OCI-LY7 (cell line): ENCODE measurements around the gene LZIC. TPM values are rescaled to one million over a fixed set of nuclear protein-coding genes. Genes with fewer than 3 reads are reported as not detected.

Source experiments
- BruUV-seq: library from RNA; stranded (reverse); fragments of 400-500 nt; replicated peaks from 2 replicates; lab custom pipeline; 2021; lab: Mats Ljungman, UMichigan
- CTCF ChIA-PET: fragments of 300-600 bp; sonication (Branson Sonifier 250); formaldehyde crosslinking; loops from one replicate; lab custom pipeline; 2022; ENCODE audit warnings: antibody characterized with exemption; ENCODE audit not compliant: unreplicated experiment; lab: Charles Lee
- POLR2A ChIA-PET: fragments of 300-600 bp; sonication (Branson Sonifier 250); formaldehyde crosslinking; loops from one replicate; lab custom pipeline; 2022; ENCODE audit warnings: antibody characterized with exemption; lab: Charles Lee
- DNase-seq: peaks from one replicate; pipeline ENCODE4 v3.0.0-alpha.2; 2015; ENCODE audit warnings: low spot score
- H2AFZ ChIP-seq: fragments of 200-600 bp; sonication (generic), shearing (Covaris generic); 2 replicates; pipeline ENCODE4 v1.6.1; 2014; ENCODE audit warnings: mild to moderate bottlenecking, antibody characterized with exemption, low read length, moderate library complexity
- H3K27ac ChIP-seq: fragments of 200-600 bp; sonication (generic); 2 replicates; pipeline ENCODE4 v1.5.1; 2014; ENCODE audit warnings: mixed run types, low read depth, mild to moderate bottlenecking, moderate library complexity, low read length, inconsistent platforms; ENCODE audit not compliant: poor library complexity, severe bottlenecking
- H3K36me3 ChIP-seq: fragments of 200-600 bp; sonication (generic); 2 replicates; pipeline ENCODE4 v1.6.1; 2014; ENCODE audit warnings: mild to moderate bottlenecking, antibody characterized with exemption, low read length, moderate library complexity, mixed read lengths; ENCODE audit not compliant: insufficient read depth
- H3K4me1 ChIP-seq: fragments of 200-600 bp; sonication (generic); 2 replicates; pipeline ENCODE4 v1.5.1; 2014; ENCODE audit warnings: mild to moderate bottlenecking, low read length; ENCODE audit not compliant: insufficient read depth, poor library complexity, severe bottlenecking
- H3K4me2 ChIP-seq: fragments of 200-600 bp; sonication (generic); 2 replicates; pipeline ENCODE4 v1.6.1; 2014; ENCODE audit warnings: mild to moderate bottlenecking, low read length
- H3K4me3 ChIP-seq: fragments of 200-600 bp; sonication (generic); 2 replicates; pipeline ENCODE4 v1.5.1; 2014; ENCODE audit warnings: mild to moderate bottlenecking, low read depth, low read length; ENCODE audit not compliant: poor library complexity, severe bottlenecking
- H3K79me2 ChIP-seq: fragments of 200-600 bp; sonication (generic); 2 replicates; pipeline ENCODE4 v1.6.1; 2016; ENCODE audit warnings: low read depth, mild to moderate bottlenecking, low read length, moderate library complexity, mixed read lengths; ENCODE audit not compliant: insufficient read depth
- H3K9me2 ChIP-seq: fragments of 200-600 bp; sonication (generic); 2 replicates; pipeline ENCODE4 v1.6.1; 2016; ENCODE audit warnings: mild to moderate bottlenecking, low read length, mixed read lengths; ENCODE audit not compliant: insufficient read depth
- H3K9me3 ChIP-seq: fragments of 200-600 bp; sonication (generic); 2 replicates; pipeline ENCODE4 v1.6.1; 2014; ENCODE audit warnings: mild to moderate bottlenecking, mixed run types, low read length, mixed read lengths
- H4K20me1 ChIP-seq: fragments of 200-600 bp; sonication (generic); 2 replicates; pipeline ENCODE4 v1.6.1; 2014; ENCODE audit warnings: mild to moderate bottlenecking, antibody characterized with exemption, low read length, moderate library complexity, mixed read lengths; ENCODE audit not compliant: insufficient read depth
- CTCF ChIP-seq: fragments of 200-600 bp; sonication (generic); conservative IDR thresholded peaks from 2 replicates; pipeline ENCODE4 v1.5.1; 2014; ENCODE audit warnings: mild to moderate bottlenecking, antibody characterized with exemption, low read length, moderate library complexity, mixed read lengths
- EZH2phosphoT487 ChIP-seq: fragments of 200-600 bp; sonication (generic); IDR thresholded peaks from 2 replicates; pipeline ENCODE4 v1.6.1; 2018; ENCODE audit warnings: low read depth, borderline replicate concordance, mild to moderate bottlenecking, mixed run types, antibody characterized with exemption, low read length, moderate library complexity, mixed read lengths
- intact Hi-C: fragments of 100-400 bp; cut with micrococcal nuclease; formaldehyde crosslinking; loops from one replicate; pipeline ENCODE4 v1.10.0; 2022; ENCODE audit not compliant: unreplicated experiment
- total RNA-seq, 2 experiments: library from RNA; depleted of rRNA in 1 of 2; stranded (reverse); fragments of >200 nt in 1 of 2; shearing (Covaris generic) in 1 of 2; gene quantifications; 2 replicates each; pipeline ENCODE4 v1.2.3, GENCODE V29; 2014 to 2022

LZIC gene
- total RNA-seq, 2 experiments from 2014 or later: 19.1 to 31.4 TPM

GRCh38 chr1:9984253-9984652 lies 41.1 kb upstream of the LZIC start:
- Histone ChIP-seq H3K27ac (no peak overlapping the region), H3K4me3 (no peak overlapping the region), H4K20me1 (no peaks in the 10 kb centered on the region), H3K4me2 (no peak overlapping the region), H3K9me3 (no peaks in the 10 kb centered on the region), H3K9me2 (no peaks in the 10 kb centered on the region), H3K79me2 (no peaks in the 10 kb centered on the region), H3K36me3 (no peaks in the 10 kb centered on the region; the same call in 1 of the 2 replicates), H2AFZ (no peak overlapping the region), H3K4me1 (no peaks in the 10 kb centered on the region)
- BruUV-seq: no TSS peak
- intact Hi-C loops: no loop called here
- TF ChIP-seq EZH2phosphoT487 (no peak), CTCF (no peak)
- ChIA-PET CTCF (no interaction called here), POLR2A (no interaction called here)
- DNase-seq: no peak

GRCh38 chr1:9960706-9961562 lies 17.7 kb upstream of the LZIC start:
- TF ChIP-seq EZH2phosphoT487: no peak
- no peak for TF ChIP-seq CTCF
- intact Hi-C loops: no loop called here
- Histone ChIP-seq H2AFZ (peak overlapping the region; percentile 66; the same call in 1 of the 2 replicates), H3K9me3 (no peaks in the 10 kb centered on the region), H3K36me3 (no peaks in the 10 kb centered on the region), H3K9me2 (no peaks in the 10 kb centered on the region), H3K79me2 (no peaks in the 10 kb centered on the region), H3K27ac (peak overlapping the region; percentile 45), H4K20me1 (no peaks in the 10 kb centered on the region), H3K4me3 (peak overlapping the region; percentile 44), H3K4me2 (peak overlapping the region; percentile 70), H3K4me1 (peaks cover 15% of the 10 kb centered on the region)
- ChIA-PET CTCF (interaction anchor here (1.0 to 1.1 kb wide), 2 partner anchors 10 to 18 kb away, joined by 6 to 20 read pairs; partner anchors contain the start of genes LZIC and NMNAT1), POLR2A (interaction anchor here (0.6 to 1.8 kb wide), 5 partner anchors 9 to 525 kb away, joined by 3 to 11 read pairs (median 6); partner anchors contain the start of genes LZIC and NMNAT1)
- DNase-seq: peak; percentile 79
- BruUV-seq: no TSS peak

GRCh38 chr1:9960011-9960410 lies 16.8 kb upstream of the LZIC start:
- Histone ChIP-seq H3K9me2 (no peaks in the 10 kb centered on the region), H3K79me2 (no peaks in the 10 kb centered on the region), H4K20me1 (no peaks in the 10 kb centered on the region), H3K9me3 (no peaks in the 10 kb centered on the region), H3K4me2 (no peak overlapping the region), H2AFZ (no peak overlapping the region), H3K27ac (no peak overlapping the region), H3K36me3 (no peaks in the 10 kb centered on the region), H3K4me1 (peaks cover 15% of the 10 kb centered on the region), H3K4me3 (no peak overlapping the region)
- ChIA-PET POLR2A (interaction anchor here (1.5 kb wide), 1 partner anchor 34 kb away, joined by 6 read pairs; no protein-coding TSS in a partner anchor), CTCF (no interaction called here)
- no peak for DNase-seq
- TF ChIP-seq EZH2phosphoT487 (no peak), CTCF (no peak)
- BruUV-seq: no TSS peak
- intact Hi-C loops: no loop called here
